HG02973 (cell line): ENCODE data around the gene GATA6.

Experiments
- ATAC-seq: cut with Tn5 transposase; IDR thresholded peaks from one replicate; pipeline ENCODE4 v1.9.1; 2021; ENCODE audit warnings: moderate library complexity; ENCODE audit not compliant: unreplicated experiment

The GATA6 gene

DNA sequence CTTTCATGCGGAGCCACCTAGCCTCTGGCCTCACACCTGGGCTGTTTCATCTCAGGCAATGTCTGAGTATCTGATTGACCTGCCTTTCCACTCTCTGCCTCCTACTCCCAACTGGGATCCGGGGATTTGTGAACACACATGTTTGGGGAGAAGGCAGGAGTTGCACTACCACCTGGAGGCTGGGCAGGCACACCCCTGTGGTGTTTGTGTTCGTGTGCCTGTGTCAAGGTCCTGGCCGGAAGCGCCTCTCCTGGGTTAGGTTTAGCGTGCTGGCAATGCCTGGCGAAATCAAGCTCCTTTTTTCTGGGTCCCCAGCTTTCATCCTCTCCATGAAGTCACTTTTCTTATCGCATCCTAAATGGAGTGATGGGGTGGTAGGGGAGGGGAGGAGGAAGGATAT, 63.9 kb downstream of the GATA6 start:
- ATAC-seq: no peak

DNA sequence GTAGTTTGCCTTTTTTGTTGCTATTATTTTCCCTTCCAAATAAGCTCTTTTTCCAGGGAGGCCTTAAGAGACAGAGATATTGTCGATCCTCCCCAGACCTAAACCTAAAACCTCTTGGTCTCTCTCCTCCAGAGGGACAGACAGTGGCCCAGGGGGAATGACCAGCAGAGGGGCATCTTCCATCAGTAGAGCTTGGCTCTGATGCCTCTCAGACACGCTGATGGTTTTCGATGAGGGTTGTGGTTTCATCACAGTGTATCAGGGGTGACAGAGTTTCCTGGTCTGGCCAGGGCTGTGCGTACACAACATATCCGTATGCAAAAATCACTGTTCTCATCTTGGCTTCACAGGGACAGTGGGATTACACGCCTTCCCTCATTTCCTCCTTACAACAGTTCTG, 68.6 kb downstream of the GATA6 start:
- ATAC-seq: no peak

GRCh38 chr18:22238681-22239080, 69.3 kb downstream of the GATA6 start:
- no peak for ATAC-seq

DNA sequence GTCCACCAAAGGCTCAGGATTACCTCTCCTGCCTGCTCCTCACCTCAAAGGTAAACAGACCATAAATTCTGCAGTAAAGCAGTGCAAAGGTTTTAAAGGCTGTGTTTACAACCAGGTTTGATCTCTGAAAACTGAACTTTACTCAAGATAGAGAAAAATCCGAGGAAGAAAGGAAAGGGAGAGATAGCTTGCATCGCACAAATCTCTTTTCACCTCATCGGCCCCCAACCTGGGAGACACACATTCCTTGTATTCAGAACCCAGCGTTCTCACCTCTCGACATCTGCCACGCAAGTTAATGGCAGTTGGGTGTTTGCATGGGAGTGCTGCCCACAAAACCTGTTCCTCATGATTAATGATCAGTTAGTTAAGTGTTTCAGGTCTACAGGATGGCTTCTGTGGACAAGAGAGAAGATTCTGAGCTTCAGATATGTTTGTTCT, 72.6 kb downstream of the GATA6 start:
- ATAC-seq: no peak

DNA sequence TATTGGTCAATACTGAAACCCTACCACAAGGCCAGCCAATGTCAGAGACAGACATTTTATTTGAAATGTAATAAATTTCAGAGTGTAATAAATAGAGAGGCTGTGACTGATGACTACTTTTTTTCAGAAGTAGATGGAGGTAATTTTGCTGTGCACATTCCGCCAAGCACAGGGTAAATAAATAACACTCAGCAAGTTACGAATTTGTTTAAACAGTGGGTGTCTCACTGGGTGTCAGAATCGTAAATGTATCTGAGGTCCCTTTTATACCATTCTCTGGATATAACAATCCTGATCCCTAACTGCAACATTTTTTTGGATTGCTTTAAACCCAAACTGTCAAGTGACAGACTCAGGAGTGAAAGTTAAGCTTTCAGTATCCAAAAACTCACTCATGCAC, 74.1 kb downstream of the GATA6 start:
- ATAC-seq: no peak

GRCh38 chr18:22250026-22250425, 80.6 kb downstream of the GATA6 start:
- ATAC-seq: no peak

GRCh38 chr18:22250591-22250996, 81.2 kb downstream of the GATA6 start:
- ATAC-seq: no peak
